ENCODE measurements around the gene TMEM198.
A peak's percentile ranks its signal among the peaks of the same experiment; 100 is the strongest.

The TMEM198 gene

DNA sequence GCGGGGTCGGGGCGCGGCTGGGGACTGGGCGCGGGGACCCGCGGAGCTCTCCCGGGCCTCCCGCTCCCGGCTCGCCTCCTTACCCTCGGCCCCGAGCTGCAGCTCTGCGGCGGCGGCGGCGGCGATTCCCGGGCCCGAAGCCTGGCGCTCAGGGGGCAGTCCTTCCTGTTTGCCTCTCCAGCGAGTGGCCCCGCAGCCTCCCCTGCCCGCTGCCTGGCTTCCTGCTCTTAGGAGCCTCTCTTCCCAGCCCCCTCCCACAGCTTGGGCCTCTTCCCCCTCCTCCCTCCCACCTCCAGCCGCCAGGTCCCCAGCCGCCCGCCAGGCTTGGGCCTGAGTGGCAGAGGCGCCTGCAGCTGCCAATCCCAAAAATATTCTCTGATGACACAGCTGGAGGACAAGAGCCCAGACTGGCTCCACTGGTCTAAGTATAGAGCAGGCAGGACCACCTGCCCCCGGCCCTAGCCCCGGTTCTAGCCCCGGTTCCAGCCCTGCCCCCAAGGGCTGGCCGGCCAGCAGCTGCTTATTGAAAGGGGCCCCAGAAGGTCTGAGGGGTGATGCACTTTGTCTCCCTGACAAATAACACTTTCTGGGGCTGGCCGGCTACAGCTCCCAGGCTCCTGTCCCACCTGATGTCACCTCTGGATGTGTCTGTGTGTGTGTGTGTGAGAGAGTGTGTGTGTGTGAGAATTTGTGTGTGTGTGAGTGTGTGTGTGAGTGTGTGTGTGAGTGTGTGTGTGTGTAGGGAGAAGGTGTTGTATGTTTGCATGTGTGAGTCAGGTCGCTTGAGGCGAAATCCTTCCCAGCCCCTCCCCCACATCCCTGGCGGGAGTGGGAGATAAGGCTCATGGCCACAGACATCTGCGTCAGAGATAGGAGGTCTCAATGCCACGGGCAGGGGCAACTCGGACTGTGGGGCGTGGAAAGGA, 27.7 kb downstream of the TMEM198 start, which contains the start of gene OBSL1:
Gene OBSL1 (minus strand): TSS at position 229 of the 926 bp plus-strand sequence. CDS start 307 bp downstream, outside the sequence.
- DNase-seq (ENCODE audit: insufficient read length) (peak; percentile 39), FAIRE-seq (no peak)
- no peak for TF ChIP-seq TAF1 (IDR thresholded peaks at IDR 0.05; ENCODE audit: borderline replicate concordance, low read depth, low read length)
- TF ChIP-seq POLR2AphosphoS5 (IDR thresholded peaks at IDR 0.05; ENCODE audit: low read depth, low read length) = no peak
- no peak for TF ChIP-seq POLR2A (IDR thresholded peaks at IDR 0.05; ENCODE audit: low read depth, low read length)

GRCh38 chr2:219572237-219573001, 28.6 kb downstream of the TMEM198 start, which contains the start of gene INHA:
Gene INHA, plus strand, starts transcription at chr2:219572310. Its CDS starts 65 bp downstream, at chr2:219572375.
- no peak for FAIRE-seq
- no peak for TF ChIP-seq POLR2AphosphoS5 (IDR thresholded peaks at IDR 0.05; ENCODE audit: low read depth, low read length)
- TF ChIP-seq POLR2A (IDR thresholded peaks at IDR 0.05; ENCODE audit: low read depth, low read length) = no peak
- DNase-seq (ENCODE audit: insufficient read length) = peak; percentile 16

DNA sequence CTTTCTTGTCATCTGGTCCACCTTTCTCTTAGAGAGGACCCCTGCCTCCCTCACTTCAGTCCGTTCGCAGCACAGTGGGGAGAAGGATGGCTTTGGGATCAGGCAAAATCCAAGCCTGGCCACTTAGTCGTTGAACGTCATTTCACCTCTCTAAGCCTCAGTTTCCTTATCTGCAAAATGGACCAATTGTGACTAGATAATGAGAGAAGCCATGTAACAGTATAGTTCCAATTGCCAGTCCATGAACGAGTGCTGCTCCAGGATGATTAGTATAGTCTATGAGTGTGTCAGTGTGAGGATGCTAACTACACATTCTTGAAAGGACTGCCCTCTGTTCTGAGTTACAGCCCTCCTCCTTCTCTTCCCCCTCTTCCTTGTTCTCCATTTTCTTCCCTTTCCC, 29.3 kb downstream of the TMEM198 start:
- TF ChIP-seq TAF1 (IDR thresholded peaks at IDR 0.05; ENCODE audit: borderline replicate concordance, low read depth, low read length) (no peak), POLR2AphosphoS5 (IDR thresholded peaks at IDR 0.05; ENCODE audit: low read depth, low read length) (no peak), POLR2A (IDR thresholded peaks at IDR 0.05; ENCODE audit: low read depth, low read length) (no peak)
- no peak for FAIRE-seq
- DNase-seq (ENCODE audit: insufficient read length) = no peak

GRCh38 chr2:219574484-219575311, 30.9 kb downstream of the TMEM198 start:
- FAIRE-seq (no peak), DNase-seq (ENCODE audit: insufficient read length) (peak; percentile 5)
- no peak for TF ChIP-seq POLR2AphosphoS5 (IDR thresholded peaks at IDR 0.05; ENCODE audit: low read depth, low read length)
- no peak for TF ChIP-seq TAF1 (IDR thresholded peaks at IDR 0.05; ENCODE audit: borderline replicate concordance, low read depth, low read length)
- no peak for TF ChIP-seq POLR2A (IDR thresholded peaks at IDR 0.05; ENCODE audit: low read depth, low read length)

- DNase-seq (ENCODE audit: insufficient read length) (no peak), FAIRE-seq (no peak)
- TF ChIP-seq POLR2AphosphoS5 (IDR thresholded peaks at IDR 0.05; ENCODE audit: low read depth, low read length) (no peak), POLR2A (IDR thresholded peaks at IDR 0.05; ENCODE audit: low read depth, low read length) (no peak), TAF1 (IDR thresholded peaks at IDR 0.05; ENCODE audit: borderline replicate concordance, low read depth, low read length) (no peak)
Measured at GRCh38 chr2:219575566-219576504, 32.0 kb downstream of the TMEM198 start.

DNA sequence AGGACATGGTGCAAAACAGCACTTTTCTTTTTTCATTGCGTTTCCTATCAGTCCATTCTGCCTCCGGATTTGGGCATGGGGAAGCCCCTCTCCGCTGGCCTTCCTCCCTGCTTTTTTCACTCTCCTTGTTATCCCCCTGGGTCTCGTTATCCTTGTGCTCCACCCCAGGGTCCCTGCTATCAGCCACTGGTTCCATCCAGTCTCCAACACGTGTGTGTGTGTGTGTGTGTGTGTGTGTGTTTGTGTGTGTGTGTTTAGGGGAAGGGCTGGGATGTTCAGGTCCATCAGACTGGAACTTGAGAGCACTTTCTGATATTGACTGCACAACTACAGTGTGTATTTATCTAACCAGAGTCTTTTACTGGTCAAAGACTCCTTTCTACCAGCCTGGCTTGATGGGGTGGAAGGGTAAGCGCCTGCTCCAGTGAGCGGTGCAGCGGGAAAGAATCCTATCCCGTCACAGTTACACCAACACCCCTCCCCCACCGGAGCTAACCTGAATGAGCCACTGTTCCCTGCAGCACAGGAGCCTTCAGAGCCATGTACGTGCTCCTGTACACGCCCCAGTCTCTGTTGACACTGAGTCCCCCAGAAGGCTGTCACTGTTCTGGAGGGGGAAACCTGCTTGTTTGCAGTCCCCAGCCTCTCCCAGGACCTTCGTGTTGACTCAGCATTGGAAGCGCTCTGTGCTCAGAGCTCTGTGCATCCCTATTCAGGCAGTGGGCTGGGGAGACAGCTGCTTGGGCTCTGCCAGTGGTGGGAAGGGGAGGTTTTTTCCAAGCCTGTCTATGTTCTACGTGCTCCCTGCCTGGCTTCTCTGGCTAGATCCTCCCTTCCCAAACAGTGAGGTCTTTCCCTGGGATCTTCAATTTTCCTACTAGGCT, 32.9 kb downstream of the TMEM198 start:
- FAIRE-seq (no peak), DNase-seq (ENCODE audit: insufficient read length) (no peak)
- TF ChIP-seq POLR2AphosphoS5 (IDR thresholded peaks at IDR 0.05; ENCODE audit: low read depth, low read length) (no peak), POLR2A (IDR thresholded peaks at IDR 0.05; ENCODE audit: low read depth, low read length) (no peak)

DNA sequence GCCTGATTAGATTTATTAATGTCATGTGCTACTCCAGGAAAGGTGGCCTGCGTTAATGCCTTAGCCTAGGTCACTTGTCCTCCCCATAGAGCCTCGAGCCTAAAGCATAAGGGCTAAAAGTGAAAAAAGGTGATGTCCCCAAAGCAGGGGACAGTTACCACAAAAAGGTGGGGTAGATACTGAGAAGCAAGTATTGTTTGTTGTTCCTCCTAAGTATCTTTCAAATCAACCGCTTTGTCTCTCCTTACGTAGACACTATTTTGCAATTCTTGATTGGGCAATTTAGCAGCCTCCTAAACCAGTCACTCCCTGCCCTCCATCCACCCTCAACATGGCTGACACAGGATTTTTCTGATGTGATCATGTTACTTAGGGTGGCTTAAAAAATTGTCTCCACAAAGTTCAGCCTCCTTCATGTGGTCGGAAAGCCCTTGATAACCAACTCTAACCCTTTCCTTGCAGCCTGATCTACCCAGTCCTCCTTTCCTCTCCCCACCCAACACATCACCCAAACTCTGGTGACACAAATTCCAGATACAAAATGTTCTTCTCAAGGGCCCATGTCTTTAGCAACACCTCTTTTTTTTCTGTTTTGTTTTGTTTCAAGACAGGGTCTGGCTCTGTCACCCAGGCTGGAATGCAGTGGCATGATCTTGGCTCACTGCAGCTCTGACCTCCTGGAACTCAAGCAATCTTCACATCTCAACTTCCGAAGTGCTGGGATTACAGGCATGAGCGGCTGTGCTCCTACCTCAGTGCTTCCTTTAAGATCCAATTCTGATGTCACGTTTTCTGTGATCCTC, 35.2 kb downstream of the TMEM198 start:
- no peak for TF ChIP-seq POLR2AphosphoS5 (IDR thresholded peaks at IDR 0.05; ENCODE audit: low read depth, low read length)
- TF ChIP-seq POLR2A (IDR thresholded peaks at IDR 0.05; ENCODE audit: low read depth, low read length) = no peak
- no peak for TF ChIP-seq TAF1 (IDR thresholded peaks at IDR 0.05; ENCODE audit: borderline replicate concordance, low read depth, low read length)
- DNase-seq (ENCODE audit: insufficient read length) = no peak
- FAIRE-seq = no peak

- FAIRE-seq (no peak), DNase-seq (ENCODE audit: insufficient read length) (no peak)
- TF ChIP-seq POLR2AphosphoS5 (IDR thresholded peaks at IDR 0.05; ENCODE audit: low read depth, low read length) = no peak
- no peak for TF ChIP-seq POLR2A (IDR thresholded peaks at IDR 0.05; ENCODE audit: low read depth, low read length)
- no peak for TF ChIP-seq TAF1 (IDR thresholded peaks at IDR 0.05; ENCODE audit: borderline replicate concordance, low read depth, low read length)
Measured at GRCh38 chr2:219581346-219581745, 37.5 kb downstream of the TMEM198 start.

DNA sequence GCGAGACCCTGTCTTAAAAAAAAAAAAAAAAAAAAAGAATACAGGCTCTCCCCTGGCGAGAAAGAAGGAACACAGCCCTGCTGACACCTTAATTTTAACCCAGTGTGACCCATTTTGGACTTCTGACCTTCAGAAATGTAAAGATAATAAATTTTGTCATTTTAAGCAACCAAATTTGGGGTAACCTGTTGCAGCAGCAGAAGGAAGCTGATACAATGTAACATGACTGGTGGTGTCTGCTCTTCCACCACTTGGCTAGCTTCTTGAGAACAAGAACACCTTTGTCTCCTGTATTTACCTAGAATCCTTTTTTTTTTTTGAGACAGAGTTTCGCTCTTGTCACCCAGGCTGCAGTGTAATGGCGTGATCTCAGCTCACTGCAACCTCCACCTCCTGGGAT, 47.3 kb downstream of the TMEM198 start:
- TF ChIP-seq POLR2AphosphoS5 (IDR thresholded peaks at IDR 0.05; ENCODE audit: low read depth, low read length) (no peak), TAF1 (IDR thresholded peaks at IDR 0.05; ENCODE audit: borderline replicate concordance, low read depth, low read length) (no peak), POLR2A (IDR thresholded peaks at IDR 0.05; ENCODE audit: low read depth, low read length) (no peak)
- no peak for DNase-seq (ENCODE audit: insufficient read length)

More for the DNA sequence above, 47.3 kb downstream of the TMEM198 start:
- FAIRE-seq = no peak
